ENCODE data around the gene TMEM86B. TPM values are rescaled to one million over a fixed set of nuclear protein-coding genes. Genes with fewer than 3 reads are reported as not detected.

TMEM86B gene
- polyA plus RNA-seq, 1 donor from 2014 or later, result 2.3 TPM

DNA sequence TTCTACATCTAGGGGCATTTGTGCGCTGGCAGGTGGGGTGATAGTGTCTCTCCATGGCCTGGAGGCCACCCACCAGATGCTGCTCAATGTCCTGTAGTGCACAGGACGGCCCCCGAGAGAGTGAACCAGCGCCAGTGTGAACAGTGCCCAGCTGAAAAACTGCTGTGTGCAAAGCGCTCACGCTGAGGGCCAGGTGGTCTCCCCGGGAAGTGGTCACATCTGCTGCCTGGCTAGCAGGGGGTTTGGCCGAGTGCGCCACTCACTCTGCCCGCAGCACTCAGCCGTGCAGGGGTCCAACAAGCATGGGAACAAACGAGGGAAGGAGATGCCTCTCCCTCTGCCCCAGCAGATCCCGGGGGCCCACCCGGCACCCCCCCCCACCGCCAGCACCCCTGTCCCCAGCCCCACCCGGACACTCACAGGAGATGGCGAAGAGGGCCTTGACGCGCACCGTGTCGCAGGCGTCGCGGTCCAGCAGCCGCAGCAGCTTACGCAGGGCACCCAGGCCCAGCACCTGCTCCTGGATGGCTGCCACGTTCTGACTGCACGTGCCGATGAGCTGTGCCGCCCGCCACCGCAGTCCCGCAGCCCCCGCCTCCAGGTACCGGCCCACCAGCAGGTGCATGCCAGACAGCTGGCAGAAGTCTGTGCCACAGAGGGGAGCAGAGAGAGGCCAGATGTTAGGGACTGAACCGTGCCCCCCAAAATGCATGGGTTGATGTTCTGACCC, 45.6 kb upstream of the TMEM86B start:
- no peak overlapping the region for H3K27ac ChIP-seq (ENCODE audit: low read length)
- TF ChIP-seq TAF1 (IDR thresholded peaks at IDR 0.05; ENCODE audit: low read depth) (no peak), MXI1 (conservative IDR thresholded peaks at IDR 0.05; ENCODE audit: poor library complexity, severe bottlenecking) (no peak), EZH2 (IDR thresholded peaks at IDR 0.05; ENCODE audit: borderline replicate concordance, insufficient read depth, low read length, poor library complexity, severe bottlenecking) (no peak), POLR2AphosphoS5 (IDR thresholded peaks at IDR 0.05) (no peak), SMC3 (conservative IDR thresholded peaks at IDR 0.05; ENCODE audit: poor library complexity) (no peak), EP300 (conservative IDR thresholded peaks at IDR 0.05; ENCODE audit: poor library complexity, severe bottlenecking) (no peak)
- H3K9ac ChIP-seq (ENCODE audit: low read length), result no peak overlapping the region
- H2AFZ ChIP-seq (ENCODE audit: low read depth, low read length), result no peak overlapping the region
- peaks cover 11% of the 10 kb centered on the region for H3K79me2 ChIP-seq (replicated peaks; ENCODE audit: insufficient read depth, low read length)
- no peaks in the 10 kb centered on the region for H3F3A ChIP-seq (ENCODE audit: insufficient read depth, low read length, poor library complexity, severe bottlenecking)
- no peaks in the 10 kb centered on the region for H4K20me1 ChIP-seq (ENCODE audit: insufficient read depth)
- H3K9me3 ChIP-seq (ENCODE audit: low read length), result no peaks in the 10 kb centered on the region
- no peak overlapping the region for H3K4me2 ChIP-seq (ENCODE audit: low read length)
- H3K27me3 ChIP-seq (ENCODE audit: insufficient read depth, low read depth, low read length), result no peaks in the 10 kb centered on the region
- H3K36me3 ChIP-seq (ENCODE audit: insufficient read depth, low read length), result no peaks in the 10 kb centered on the region
- no peaks in the 10 kb centered on the region for H3K9me2 ChIP-seq (ENCODE audit: insufficient read depth, low read length)
- no peak overlapping the region for H3K4me3 ChIP-seq (ENCODE audit: low read length)

- no peak overlapping the region for H3K9ac ChIP-seq (ENCODE audit: low read length)
- H3K27ac ChIP-seq (ENCODE audit: low read length), result no peak overlapping the region
- no peaks in the 10 kb centered on the region for H4K20me1 ChIP-seq (ENCODE audit: insufficient read depth)
- TF ChIP-seq SMC3 (conservative IDR thresholded peaks at IDR 0.05; ENCODE audit: poor library complexity) (no peak), CTCF (IDR thresholded peaks at IDR 0.05; ENCODE audit: poor library complexity, severe bottlenecking) (no peak), REST (IDR thresholded peaks at IDR 0.05; ENCODE audit: borderline replicate concordance) (no peak), RAD21 (conservative IDR thresholded peaks at IDR 0.05) (no peak), POLR2AphosphoS5 (IDR thresholded peaks at IDR 0.05) (no peak), TAF1 (IDR thresholded peaks at IDR 0.05; ENCODE audit: low read depth) (no peak), EZH2 (IDR thresholded peaks at IDR 0.05; ENCODE audit: borderline replicate concordance, insufficient read depth, low read length, poor library complexity, severe bottlenecking) (no peak), EP300 (conservative IDR thresholded peaks at IDR 0.05; ENCODE audit: poor library complexity, severe bottlenecking) (no peak), MXI1 (conservative IDR thresholded peaks at IDR 0.05; ENCODE audit: poor library complexity, severe bottlenecking) (no peak)
- no peaks in the 10 kb centered on the region for H3K27me3 ChIP-seq (ENCODE audit: insufficient read depth, low read depth, low read length)
- H3K9me2 ChIP-seq (ENCODE audit: insufficient read depth, low read length), result no peaks in the 10 kb centered on the region
- H3K36me3 ChIP-seq (ENCODE audit: insufficient read depth, low read length), result no peaks in the 10 kb centered on the region
- H3K4me3 ChIP-seq (ENCODE audit: low read length), result no peak overlapping the region
- H3K9me3 ChIP-seq (ENCODE audit: low read length), result no peaks in the 10 kb centered on the region
- H3K4me2 ChIP-seq (ENCODE audit: low read length), result no peak overlapping the region
- H3F3A ChIP-seq (ENCODE audit: insufficient read depth, low read length, poor library complexity, severe bottlenecking), result no peaks in the 10 kb centered on the region
- no peaks in the 10 kb centered on the region for H3K79me2 ChIP-seq (replicated peaks; ENCODE audit: insufficient read depth, low read length)
- H2AFZ ChIP-seq (ENCODE audit: low read depth, low read length), result no peak overlapping the region
These were observed 43.6 kb upstream of the TMEM86B start for GRCh38 chr19:55272142-55272541.

Measured in neural cell (in vitro differentiated cells).